Measurements from ENCODE around the gene BRF1.

BRF1 gene

DNA sequence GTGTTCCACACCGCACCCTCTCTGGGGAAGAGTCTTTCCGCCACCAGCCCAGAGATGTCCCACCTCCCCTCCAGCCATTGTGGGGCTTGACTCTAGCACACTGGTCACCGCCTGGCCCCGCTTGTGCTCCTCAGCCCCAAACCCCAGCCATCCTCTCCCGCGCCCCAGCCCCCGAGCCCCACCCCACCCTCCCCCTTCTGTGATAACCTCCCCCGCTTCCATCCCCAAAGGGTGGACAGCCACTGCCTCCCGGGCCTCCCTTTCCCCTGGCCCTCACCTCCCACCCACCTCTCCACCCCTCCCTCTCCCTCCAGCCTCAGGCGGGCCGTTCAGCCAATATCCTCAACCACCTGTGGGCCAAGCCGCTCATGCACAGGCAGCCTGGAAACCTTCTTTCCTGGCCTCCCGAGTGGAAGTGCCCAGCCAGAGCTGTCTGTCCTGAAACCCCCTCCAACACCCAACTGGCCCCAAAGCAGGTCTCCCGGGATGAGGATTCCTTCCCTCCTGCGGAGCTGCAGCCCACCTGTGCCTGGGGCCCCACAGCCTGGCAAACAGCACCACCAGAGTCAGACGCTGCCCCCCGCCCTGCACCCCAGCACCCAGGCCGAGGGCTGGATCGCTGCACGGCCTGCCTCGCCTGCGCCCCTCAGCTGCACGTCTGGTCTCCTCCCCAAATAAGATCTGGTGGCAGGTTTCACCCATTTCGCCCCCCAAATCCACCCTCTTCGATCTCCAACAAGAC is 92.6 kb downstream of the BRF1 start:
- no peak for DNase-seq

DNA sequence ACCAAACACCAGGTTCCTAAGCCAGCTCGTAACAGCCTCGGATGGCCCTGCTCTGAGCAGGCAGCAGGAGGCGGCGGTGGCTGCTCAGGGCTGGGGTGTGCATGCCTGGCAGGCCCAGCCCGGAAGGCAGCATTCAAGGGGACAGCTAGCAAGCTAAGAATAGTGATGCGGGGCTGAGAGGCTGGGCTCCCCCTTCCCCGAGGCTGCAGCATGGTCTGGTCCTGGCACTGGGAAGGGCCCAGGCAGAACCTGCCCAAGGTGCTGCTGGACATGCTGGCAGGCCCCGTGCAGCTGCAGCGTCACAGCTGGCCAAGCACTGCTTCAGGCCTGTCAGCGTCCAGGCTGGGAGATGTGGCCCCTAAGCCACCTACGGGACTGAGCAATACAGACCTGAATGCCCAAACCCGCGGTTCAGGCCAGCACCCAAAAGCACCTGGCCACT is 93.3 kb downstream of the BRF1 start:
- DNase-seq = no peak

DNA sequence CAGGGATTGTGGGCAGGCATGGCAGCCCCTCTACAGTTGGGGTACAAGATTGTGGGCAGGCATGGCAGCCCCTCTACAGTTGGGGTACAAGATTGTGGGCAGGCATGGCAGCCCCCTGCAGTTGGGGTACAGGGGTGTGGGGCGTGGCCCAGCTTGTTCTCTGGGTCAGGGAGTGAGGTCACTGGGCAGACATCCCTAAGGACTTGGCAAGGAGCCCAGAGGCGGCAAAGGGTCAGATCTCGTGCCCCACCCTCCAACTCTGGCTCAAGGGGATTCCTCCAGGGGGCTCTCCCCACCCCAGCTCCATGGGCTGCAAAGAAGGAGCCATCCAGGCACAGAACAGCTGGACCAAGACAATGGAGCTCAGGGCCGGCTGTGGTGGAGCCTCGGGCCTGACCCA is 93.9 kb downstream of the BRF1 start:
- DNase-seq = no peak

DNA sequence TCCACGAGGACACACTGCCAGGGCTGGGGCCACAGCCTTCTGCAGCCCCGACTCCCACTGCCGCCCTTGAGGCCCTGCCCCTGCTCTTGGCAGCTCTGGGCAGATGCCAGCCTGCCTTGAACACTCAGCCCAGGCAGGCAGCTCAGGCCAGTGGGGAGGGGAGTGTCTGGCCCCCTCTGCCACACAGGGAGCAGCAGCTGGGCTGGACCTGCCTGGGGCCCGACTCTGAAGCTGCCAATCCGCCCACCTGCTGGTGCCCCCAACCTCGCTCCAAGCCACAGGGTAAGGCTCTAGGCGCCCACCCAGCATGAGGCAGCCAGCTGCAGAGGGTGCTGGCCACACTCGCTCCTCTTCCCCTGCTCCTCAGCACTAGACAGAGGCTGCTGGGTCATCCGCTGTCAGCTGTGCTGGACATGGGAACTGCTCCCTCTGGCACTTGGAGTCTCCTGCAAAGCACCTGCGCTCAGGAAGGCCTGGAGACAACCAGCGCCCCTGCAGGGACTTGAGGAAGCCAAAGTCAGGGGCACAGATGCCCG is 95.1 kb downstream of the BRF1 start:
- no peak for DNase-seq

DNA sequence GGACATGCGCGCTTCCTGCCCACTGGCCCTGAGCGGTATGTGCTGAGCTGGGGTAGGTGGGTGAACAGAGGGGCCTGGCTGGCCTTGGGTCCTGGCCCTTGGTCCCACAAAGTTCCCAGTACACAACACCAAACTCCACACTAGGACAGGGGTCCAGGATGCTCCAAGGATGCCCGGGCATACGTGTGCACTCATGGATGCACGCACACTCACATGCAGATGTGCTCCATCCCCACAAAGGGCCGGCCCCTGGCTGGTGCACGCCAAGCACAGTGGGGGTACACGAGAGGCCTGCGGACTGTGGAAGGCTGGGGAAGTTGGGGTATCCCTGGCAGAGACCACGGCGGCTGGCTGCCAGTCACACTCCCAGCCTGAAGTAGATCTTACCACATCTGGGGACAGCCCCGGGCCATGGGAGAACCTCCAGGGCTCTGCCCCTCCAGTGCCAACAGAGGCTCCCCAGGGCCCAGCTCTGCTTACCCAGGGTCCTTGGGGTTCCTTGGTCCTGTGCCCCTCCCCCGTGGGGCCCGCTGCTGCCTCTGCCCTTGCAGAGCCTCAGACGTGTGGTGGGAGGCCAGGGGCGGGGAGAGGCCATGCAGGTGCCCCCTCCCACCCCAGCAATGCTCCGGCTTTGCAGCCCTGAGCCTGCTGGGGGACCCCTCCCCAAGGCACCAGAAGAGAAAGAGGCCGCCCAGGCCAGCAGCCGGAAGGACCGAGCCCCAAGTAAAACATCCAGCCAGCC is 95.7 kb downstream of the BRF1 start:
- DNase-seq = no peak

DNA sequence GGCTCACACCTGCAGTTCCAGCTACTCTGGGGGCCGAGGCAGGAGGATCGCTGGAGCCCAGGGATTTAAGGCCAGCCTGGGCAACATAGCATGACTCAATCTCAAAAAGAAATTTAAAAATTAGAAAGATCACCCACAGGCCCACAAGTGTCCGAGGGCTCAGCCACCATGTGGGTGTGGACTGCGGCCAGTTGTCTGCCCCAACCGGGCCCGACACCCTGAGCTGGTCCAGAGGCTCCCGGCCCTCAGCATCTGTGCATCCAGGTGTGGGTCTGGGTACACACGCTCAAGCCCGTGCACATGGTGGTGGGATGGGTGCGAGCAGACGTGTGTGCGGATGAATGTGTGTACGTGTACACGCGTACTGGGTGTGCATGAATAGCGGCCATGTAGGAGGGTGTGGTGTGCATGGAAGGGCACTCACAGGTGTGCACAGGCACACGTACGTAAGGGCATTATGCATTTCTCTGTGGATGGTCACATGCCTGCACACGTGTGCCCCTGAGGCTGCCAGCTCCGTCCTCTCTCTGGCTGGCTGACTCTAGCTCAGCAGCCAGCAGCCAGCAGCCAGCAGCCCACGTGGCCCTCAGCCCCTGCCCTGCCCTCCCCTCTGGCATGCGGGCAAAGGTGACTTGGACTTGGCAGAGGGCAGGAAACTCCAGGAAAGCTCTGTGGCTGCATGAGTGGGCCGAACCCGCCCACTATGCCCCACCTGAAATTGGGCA is 96.4 kb downstream of the BRF1 start:
- no peak for DNase-seq

DNA sequence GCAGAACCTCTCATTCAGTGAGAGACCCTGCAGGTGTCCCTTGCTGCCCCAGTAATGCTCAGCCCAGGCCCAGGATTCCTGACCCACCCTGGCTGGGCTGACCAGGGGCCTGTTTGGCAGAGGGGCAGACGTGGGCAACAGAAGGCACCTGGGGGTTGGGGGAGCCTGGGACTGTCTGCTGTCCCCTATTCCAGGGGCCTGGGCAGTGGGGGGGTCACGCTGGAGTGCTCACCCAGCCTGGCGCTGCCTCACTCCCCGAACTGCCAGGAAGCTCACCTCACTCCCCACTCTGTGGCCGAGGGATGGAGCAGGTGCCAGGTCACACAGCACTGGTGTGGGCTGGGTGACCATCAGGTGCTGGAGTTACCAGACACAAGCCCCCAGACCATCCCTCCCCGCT is 97.1 kb downstream of the BRF1 start:
- no peak for DNase-seq

DNA sequence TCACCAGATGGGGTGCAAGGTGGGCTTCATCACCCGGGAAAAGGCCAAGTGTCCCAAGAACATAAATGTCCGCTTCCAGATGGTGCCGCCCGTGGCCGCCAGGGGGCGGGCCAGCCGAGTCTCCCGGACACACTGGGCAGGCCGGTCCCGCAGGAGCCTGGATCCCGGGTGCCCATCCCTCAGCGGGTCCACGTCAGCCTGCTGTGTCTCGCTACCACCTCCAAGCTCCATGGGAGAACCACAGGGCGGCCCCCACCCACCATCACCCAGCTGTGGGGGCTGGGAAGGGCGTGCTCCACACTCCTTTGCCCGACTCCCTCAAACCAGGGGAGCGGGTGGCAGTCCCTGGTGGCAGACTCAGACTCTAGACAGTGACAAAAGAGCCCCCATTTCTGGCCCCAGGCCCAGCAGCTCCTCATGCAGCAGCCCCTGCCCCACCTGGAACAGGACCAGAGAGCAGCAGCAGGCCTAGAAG is 97.7 kb downstream of the BRF1 start:
- peak; percentile 54 for DNase-seq

DNA sequence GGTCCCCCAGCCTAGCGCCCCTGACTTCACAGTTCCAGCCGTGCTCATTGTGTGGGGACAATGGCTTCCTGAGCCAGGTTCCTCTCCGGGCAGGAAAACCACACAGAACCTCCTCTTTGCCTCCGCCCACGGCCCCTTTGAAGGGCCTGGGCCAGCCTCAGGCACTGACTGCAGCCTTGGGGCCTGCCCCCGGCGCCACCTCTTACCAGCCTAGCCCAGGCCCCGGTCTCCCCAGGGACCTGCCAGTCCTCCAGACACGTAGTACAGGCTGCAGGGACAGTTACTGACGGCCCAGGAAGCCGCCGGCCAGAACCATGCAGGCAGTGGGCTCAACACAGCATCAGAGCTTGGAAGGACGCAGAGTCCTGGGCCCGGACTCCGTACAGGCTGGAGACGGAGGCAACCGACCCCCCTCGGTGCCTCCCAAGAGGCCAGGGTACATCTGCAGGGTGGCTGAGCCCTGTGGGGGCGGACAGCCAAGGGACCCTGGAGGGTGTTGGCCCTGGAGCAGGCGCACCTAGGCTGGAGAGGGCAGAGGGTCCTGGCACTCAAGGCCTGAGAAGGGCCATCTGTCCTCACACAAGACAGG is 98.8 kb downstream of the BRF1 start:
- DNase-seq = no peak

DNA sequence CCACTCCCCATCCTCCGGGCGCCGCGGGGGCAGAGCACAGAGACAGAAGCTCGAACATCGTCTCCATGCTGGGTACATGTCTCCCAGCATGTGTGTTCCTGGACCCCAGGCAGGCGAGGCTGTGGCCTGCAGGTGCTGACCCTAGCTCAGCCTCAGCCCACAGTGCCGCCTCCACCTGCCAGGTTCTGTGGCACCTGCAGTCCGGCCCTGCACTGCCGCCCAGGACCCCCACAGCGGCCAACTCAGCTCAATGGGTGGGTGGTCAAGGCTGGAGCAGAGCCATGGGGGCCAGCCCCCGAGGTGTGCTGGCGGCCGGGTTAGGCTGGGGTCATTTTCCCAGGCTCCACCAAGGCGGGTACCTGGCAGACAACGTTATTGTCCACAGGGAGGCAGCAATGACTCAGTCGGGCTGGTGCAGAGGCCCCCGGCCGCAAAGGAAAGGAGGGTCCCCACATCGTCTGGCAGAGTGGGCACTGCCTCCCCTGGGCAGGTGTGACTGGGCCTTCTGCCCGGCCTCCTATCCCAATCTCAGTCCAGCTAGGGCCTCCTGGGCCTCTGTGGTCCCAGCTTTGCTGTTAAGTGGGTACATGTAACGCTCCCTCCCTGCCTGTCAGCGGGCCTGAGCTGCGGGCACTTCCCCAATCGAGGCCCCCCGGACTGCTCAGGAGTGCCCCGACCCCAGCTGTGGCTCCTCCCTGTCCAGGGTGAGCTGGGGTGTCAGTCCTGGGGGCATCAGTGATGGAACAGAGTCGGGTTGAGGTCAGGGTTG is 99.5 kb downstream of the BRF1 start:
- DNase-seq = no peak

DNA sequence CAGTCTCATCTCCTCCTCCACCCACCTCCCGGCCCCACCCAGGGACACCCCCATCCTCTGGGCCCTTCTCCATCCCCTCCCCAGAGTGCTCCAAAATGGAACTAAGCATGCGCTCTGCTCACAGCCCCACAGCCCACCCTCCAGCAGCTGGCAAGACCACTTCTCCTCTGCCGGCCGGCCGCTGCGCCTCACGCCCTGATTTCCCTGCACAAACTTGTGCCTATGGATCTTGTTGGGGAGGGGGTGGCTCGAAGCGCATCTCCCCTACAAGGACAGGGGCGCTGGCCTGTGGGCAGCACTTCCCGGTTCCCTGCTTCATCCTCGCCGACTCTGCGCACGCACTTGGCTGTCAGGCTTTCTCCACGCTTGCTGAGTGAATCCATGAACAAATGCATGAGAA is 100.2 kb downstream of the BRF1 start:
- no peak for DNase-seq

DNA sequence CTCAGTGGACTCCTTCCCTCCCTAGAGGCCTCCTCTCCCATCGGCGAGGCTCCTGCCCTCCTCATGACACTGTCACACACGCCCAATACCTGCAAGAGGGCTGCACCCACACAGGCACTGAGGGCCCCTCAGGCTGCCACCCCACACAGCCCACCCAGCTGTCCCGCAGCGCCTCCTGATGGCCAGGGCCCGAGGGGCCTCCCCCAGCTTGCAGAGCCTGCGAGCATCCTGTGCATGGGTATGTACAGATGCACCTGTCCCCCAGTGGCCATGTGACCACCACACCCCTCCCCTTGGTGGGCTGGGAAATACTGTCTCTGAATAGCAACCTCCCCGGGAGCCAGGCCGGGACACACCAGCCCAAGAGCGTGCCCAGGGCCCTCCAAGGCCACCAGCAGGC is 100.7 kb downstream of the BRF1 start:
- no peak for DNase-seq

DNA sequence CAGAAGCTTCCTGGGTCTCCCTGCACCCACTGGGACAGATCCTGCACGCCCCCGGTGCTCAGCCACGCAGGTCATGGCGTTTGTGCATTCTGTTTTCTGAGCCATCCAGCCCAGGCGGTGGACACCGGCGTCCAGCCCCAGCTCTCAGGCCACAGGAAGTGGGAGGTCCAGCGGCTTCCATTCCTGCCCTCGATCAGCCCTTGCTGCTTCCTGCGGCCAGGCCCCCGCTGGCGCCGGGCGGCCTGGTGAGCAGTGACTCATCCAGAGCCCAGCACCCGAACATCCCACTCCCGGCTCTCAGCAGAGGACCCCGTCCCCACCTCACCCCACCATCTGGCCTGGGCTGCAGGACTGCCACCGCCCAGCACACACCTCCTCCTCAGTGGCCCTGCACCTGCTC is 101.7 kb downstream of the BRF1 start:
- DNase-seq = no peak

DNA sequence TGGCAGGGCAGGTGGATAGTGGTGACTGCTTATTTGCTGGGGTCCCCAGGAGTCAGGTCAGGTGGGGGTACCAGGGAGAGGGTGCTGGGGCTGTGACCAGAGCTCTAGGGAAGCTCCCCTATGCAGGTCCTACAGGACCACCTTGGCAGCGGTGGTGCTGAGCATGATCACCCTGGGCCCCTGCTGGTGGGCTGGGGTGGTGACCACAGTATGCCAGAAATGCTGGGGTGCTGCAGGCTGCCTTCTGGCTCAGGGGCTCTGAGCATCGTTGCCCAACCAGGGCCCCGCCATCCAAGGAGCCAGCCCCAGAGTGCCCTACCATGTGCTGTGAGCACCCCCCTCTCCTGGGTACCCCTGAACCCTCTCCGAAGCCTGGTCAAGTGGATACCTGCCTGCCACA is 102.2 kb downstream of the BRF1 start:
- no peak for DNase-seq

DNA sequence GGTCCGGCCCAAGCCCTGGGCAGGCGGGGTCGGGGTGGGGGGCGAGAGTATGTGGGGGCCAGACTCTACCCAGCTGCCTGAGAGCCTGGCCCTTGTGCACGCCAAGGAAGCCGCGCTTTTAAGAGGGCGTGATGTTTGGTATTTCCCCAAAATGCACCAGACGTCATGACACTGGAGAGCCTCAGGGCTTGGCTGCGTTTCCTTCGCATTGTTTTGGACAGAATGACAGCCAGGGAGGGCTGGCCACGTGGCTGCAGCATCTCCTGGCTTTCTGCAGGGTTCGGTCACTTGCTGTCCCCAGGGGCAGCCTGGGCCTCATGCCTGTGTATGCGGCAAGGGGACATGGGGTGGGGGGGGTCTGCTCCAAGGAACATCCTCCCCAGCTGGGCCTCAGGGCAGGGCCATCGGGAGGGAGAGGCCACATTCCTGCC is 103.6 kb downstream of the BRF1 start:
- DNase-seq = no peak

DNA sequence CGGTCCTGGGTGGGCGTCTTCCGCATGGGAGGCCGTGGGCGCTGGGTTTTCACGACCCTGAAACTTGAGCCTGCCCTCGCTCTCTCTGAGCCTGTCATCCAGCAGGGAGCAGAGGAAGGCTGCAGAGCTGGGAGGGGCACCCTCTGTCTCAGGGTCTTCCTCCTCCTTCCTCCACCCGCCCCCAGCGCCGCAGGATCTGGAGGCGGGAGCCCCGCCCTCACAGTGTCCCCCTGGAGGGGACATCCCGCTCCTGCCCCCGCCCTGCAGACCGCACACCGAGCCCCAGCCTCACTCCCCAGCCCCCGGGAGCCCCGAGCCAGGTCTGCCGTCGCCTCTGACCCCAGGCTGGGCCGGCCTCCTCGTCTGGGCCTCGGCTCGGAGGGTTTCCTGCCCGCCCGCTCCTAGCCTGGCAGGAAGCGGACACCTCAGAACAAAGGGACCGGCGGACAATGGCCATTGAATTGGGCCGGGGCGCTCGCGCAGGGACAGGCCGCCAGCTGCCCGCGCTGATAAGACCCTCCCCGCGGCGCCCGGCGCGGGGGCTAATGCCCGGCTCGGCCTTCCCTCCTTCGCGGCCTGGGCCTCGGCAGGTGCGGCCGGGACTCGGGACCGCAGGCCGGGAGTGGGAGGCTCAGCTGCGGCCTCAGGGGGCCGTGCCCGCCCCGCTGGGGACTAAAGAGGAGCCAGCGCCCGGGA is 104.4 kb downstream of the BRF1 start:
- no peak for DNase-seq

DNA sequence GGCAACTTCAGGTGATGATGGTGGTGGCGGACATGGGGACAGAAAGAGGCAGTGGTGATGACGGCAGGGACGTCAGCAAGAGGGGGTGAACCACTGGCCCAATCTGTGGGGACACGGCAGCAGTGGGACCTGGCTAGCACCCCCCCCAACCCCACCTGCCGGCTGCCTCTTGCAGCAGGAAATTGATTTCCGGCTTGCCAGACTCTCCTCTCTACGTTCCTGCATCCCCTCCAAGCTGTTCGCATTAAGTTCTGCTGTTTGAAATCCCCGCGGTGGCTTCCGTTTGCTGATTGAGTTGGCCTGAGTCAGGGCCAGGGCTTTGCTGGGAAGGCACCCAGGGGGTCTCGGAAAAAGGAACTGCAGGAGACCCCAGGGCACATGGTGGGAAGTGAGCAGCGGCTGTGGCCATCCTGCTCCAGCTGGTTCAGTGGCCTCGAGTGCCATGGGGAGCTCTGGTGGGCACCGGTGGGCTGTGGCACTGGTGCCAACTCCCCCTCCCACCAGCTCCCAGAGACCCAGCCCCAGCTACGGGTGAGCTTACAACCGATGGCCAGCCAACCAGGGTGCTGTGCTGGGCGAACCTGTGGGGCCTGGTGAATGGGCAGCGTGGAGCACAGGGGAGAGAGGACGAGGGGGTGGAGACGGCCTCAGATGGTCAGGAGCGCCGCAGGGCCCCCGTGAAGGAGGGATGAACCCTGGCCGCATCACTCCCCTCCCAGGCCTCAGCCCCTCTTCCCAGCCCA is 105.1 kb downstream of the BRF1 start:
- peak; percentile 20 for DNase-seq

DNA sequence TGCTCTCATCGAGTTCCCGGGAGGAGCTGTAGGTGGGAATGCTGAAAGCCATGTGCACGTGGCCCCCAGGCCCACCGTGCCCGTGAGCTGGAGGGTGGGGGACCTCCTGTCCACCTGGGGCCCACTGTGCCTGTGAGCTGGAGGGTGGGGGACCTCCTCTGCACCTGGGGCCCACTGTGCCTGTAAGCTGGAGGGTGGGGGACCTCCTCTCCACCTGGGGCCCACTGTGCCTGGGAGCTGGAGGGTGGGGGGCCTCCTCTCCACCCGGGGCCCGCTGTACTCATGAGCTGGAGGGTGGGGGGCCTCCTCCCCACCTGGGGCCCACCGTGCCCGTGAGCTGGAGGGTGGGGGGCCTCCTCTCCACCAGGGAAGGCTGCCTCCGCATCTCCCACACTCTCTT is 105.8 kb downstream of the BRF1 start:
- DNase-seq = no peak

DNA sequence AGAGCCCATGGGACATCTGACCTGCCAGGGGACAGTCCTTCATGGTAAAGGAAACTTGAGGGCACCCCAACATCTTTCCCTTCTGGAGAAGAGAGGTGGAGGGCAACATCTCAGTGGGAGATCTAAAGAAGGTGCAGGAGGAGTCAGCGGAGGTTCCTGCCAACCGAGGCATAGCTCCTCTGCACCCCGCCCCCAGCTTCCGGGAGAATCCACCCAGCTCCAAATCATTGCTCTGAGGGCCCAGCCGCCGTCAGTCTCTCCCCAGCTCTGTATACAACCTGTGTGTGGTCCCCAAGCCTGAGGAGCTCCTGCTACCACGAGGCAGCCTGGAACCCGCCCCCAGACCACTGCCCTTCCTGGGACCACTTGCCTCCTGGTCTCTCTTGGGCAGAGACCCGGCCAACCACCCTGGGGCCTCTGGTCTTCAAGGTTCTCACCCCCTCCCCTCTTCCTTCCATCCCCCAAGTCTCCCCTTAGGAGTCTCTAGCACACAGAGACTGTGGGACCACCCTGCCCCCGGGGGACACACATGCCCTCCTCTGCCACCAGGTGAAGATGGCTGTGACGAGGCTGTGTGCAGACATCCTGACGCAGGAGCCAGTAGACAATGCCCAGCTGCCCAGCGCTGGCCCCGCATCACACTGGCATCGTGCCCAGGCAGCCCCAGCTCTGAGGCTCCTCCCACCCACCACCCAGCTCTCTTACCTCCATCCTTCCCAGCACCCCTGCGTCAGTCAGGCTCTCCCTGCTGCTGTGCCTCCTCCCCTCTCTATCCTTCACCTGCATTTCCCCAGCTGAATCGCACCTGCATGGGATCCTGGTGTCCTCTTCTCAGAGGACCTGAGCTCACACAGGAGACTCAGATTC is 106.7 kb downstream of the BRF1 start:
- peak; percentile 20 for DNase-seq

Data from effector CD4-positive, alpha-beta T cell (primary cell).